GM11168 (cell line): Measurements from ENCODE around the gene TBL2.

Experiments used
- in situ Hi-C: fragments of 300-500 bp; cut with MboI; formaldehyde crosslinking; loops from one replicate; pipeline ENCODE4 v1.12.0; 2022; ENCODE audit warnings: low sequenced_read_pairs; ENCODE audit not compliant: unreplicated experiment

Gene TBL2

GRCh38 chr7:73578342-73579128 lies at the start of gene TBL2:
TSS of gene TBL2 (minus strand) at chr7:73578579. CDS start at chr7:73578549, 30 bp downstream.
- in situ Hi-C loops = no loop called here

GRCh38 chr7:73626814-73627213 lies 48.4 kb upstream of the TBL2 start:
- in situ Hi-C loops = no loop called here

- in situ Hi-C loops = no loop called here
Measured at GRCh38 chr7:73625276-73625675, 46.9 kb upstream of the TBL2 start.

GRCh38 chr7:73624669-73625001 lies 46.3 kb upstream of the TBL2 start:
- in situ Hi-C loops = loop anchor here (25.0 kb wide), 1 partner anchor 238 kb away; the partner anchor contains the start of gene TMEM270

GRCh38 chr7:73623798-73624668 lies 45.7 kb upstream of the TBL2 start, which contains the start of gene MLXIPL:
TSS of gene MLXIPL (minus strand) at chr7:73624522. CDS start at chr7:73624492, 30 bp downstream.
- in situ Hi-C loops = loop anchor here (25.0 kb wide), 1 partner anchor 238 kb away; the partner anchor contains the start of gene TMEM270

- in situ Hi-C loops = loop anchor here (25.0 kb wide), 1 partner anchor 239 kb away; the partner anchor contains the start of gene TMEM270
Measured at GRCh38 chr7:73622909-73623797, 44.8 kb upstream of the TBL2 start.

GRCh38 chr7:73622527-73622908 lies 44.1 kb upstream of the TBL2 start:
- in situ Hi-C loops = loop anchor here (25.0 kb wide), 1 partner anchor 240 kb away; the partner anchor contains the start of gene TMEM270

- in situ Hi-C loops = loop anchor here (25.0 kb wide), 1 partner anchor 241 kb away; the partner anchor contains the start of gene TMEM270
Measured at GRCh38 chr7:73621168-73622063, 43.0 kb upstream of the TBL2 start.

GRCh38 chr7:73619394-73619793 lies 41.0 kb upstream of the TBL2 start:
- in situ Hi-C loops = loop anchor here (25.0 kb wide), 1 partner anchor 243 kb away; the partner anchor contains the start of gene TMEM270

GRCh38 chr7:73618538-73618937 lies 40.2 kb upstream of the TBL2 start:
- in situ Hi-C loops = loop anchor here (25.0 kb wide), 1 partner anchor 244 kb away; the partner anchor contains the start of gene TMEM270

GRCh38 chr7:73617520-73617919 lies 39.1 kb upstream of the TBL2 start:
- in situ Hi-C loops = loop anchor here (25.0 kb wide), 1 partner anchor 245 kb away; the partner anchor contains the start of gene TMEM270

GRCh38 chr7:73615886-73616285 lies 37.5 kb upstream of the TBL2 start:
- in situ Hi-C loops = loop anchor here (25.0 kb wide), 1 partner anchor 246 kb away; the partner anchor contains the start of gene TMEM270

- in situ Hi-C loops = loop anchor here (25.0 kb wide), 1 partner anchor 247 kb away; the partner anchor contains the start of gene TMEM270
Measured at GRCh38 chr7:73614937-73615336, 36.6 kb upstream of the TBL2 start.

GRCh38 chr7:73613954-73614735 lies 35.8 kb upstream of the TBL2 start:
- in situ Hi-C loops = loop anchor here (25.0 kb wide), 1 partner anchor 248 kb away; the partner anchor contains the start of gene TMEM270

GRCh38 chr7:73612598-73613269 lies 34.4 kb upstream of the TBL2 start:
- in situ Hi-C loops = loop anchor here (25.0 kb wide), 1 partner anchor 250 kb away; the partner anchor contains the start of gene TMEM270

GRCh38 chr7:73611017-73611555 lies 32.7 kb upstream of the TBL2 start:
- in situ Hi-C loops = loop anchor here (25.0 kb wide), 1 partner anchor 251 kb away; the partner anchor contains the start of gene TMEM270
